Fibroblast of lung (primary cell): ENCODE results near the gene RBM20.

Experiments
- CTCF ChIP-seq, 2 donors: IDR thresholded peaks in 1 of 2; conservative IDR thresholded peaks in 1 of 2; 1 replicate in 1 of 2; 2 replicates in 1 of 2; pipeline ENCODE4 v1.5.1; 2011 to 2012; ENCODE audit warnings: low read length in 2 of 2, control low read depth in 1 of 2, inconsistent platforms in 1 of 2, low read depth in 1 of 2, mild to moderate bottlenecking in 1 of 2
- EZH2 ChIP-seq: IDR thresholded peaks from 2 replicates; pipeline ENCODE4 v1.5.1; 2012; ENCODE audit warnings: low read length, control low read depth, mild to moderate bottlenecking; ENCODE audit errors: missing control alignments

GRCh38 chr10:110664483-110665420 lies 20.6 kb downstream of the RBM20 start:
- TF ChIP-seq EZH2, result no peak
- TF ChIP-seq CTCF (conservative IDR thresholded peaks at IDR 0.05 in 1 of 2, IDR thresholded peaks at IDR 0.05 in 1 of 2; ENCODE audit: low read depth in 1 of 2, low read length in 2 of 2), result no peak
